ENCODE data around the gene ELMO1. TPM values are rescaled to one million over a fixed set of nuclear protein-coding genes. Genes with fewer than 3 reads are reported as not detected.

Gene ELMO1
- total RNA-seq: 508 TPM

DNA sequence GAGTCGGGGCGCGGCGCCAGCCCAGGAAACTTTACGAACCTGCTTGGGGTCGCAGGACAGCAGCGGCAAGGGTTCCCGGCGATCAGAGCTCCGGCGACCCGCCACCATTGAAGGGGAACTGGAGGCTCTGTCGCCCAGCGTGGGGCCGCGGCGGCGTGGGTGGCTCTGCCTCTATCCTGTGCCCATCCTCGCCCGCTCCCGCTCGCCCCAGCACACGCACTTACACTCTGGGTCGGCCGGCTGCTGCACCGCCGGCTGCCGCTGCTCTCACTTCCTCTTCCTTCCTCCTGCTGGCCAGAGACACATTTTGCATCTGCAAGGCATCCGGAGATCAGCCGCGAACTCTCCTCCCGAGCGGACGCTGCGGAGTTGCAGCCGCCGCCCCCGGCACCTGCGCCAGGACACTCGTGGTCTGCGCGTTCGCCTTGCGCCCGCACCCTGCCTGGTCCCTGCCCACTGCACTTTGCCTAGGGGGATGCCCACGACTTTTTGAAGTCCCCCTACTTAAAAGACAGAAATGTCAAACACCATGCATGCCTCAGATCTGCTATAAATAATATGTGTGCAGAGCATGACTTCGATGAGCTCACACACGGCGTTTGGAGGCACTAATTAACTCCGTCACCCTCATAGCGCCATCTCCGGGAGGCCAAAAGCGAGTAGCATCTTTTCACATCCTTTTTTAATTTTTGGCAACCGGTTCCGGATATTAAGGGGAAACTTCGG, at the start of gene ELMO1:
TSS of gene ELMO1 (minus strand) at position 229 of the 726 bp plus-strand sequence. CDS start 106,174 bp downstream, outside the sequence.
- DNase-seq (ENCODE audit: low read depth in 2 of 3, low spot score in 2 of 3): peak; percentile 65 to 93 (median 87)

DNA sequence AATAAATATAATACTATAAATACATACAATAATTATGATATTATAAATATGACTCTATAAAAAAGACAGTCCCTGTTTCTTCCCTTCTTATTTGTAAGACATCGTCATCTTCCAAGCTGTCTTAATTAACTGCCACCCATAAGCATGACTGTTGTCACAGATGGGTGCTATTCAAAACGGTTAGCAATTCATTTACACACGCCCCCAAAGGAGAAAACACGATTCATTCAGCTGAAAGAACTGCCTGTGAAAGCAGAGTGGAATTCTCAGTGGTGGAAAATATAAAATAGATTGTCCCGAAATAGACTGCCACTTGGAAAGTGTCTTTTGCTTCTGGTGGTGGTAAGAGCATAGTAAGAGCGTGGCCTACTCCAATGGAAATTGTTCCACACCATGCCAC, 48.9 kb upstream of the ELMO1 start:
- DNase-seq (ENCODE audit: low read depth in 2 of 3, low spot score in 2 of 3): no peak

DNA sequence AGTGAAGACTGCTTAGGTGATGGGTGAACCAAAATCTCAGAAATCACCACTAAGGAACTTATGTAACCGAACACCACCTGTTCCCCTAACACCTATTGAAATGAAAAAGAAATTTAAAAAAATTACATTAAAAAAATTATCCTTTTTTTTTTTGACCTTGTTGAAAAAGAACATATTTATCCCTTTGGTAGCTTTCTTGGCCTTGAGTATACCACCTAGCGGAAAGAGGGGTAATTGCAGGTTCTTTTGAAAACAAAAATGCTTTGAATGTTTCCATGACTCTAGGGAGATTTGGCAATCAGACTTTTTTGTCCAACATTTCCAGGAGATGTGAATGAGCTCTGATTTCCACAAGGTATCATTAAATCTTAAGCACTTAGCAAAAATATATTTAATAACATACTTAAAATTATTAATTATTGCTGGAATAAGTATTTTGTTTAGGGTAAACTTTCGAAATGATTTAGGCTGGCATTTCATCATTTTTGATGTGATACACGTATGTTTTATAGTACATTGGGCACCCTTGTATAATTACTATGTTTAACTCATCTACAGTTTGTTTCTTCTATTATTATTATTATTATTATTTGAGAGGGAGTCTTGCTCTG, 47.0 kb upstream of the ELMO1 start:
- DNase-seq (ENCODE audit: low read depth in 2 of 3, low spot score in 2 of 3): peak in 2 of 3 donors; percentile 33 to 69

GRCh38 chr7:37494926-37495325, 46.3 kb upstream of the ELMO1 start:
- peak in 1 of 3 donors; percentile 18 for DNase-seq (ENCODE audit: low read depth in 2 of 3, low spot score in 2 of 3)

GRCh38 chr7:37493810-37494209, 45.1 kb upstream of the ELMO1 start:
- no peak for DNase-seq (ENCODE audit: low read depth in 2 of 3, low spot score in 2 of 3)

GRCh38 chr7:37493123-37493522, 44.5 kb upstream of the ELMO1 start:
- no peak for DNase-seq (ENCODE audit: low read depth in 2 of 3, low spot score in 2 of 3)

- no peak for DNase-seq (ENCODE audit: low read depth in 2 of 3, low spot score in 2 of 3)
Measured at GRCh38 chr7:37491919-37492694, 43.4 kb upstream of the ELMO1 start.

DNA sequence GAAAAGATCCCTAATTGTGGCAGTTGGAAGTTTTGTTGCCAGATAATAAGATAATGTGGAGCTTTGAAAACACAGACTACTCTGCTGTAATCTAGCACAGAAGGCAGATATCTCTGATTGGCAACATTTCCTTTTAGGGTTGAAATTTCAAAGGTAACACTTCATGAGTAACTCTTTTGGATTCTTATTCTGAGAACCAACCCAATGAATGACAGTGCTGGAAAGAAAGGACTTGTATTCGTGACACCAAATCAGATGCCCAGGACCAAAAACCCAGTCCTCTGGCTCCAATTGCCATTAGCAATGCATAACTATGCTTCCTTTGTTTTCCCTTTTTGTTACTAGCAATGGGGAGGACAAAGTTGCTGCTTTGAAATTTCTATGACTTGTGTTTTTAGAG, 41.0 kb upstream of the ELMO1 start:
- DNase-seq (ENCODE audit: low read depth in 2 of 3, low spot score in 2 of 3): no peak

GRCh38 chr7:37488163-37488764, 39.6 kb upstream of the ELMO1 start:
- DNase-seq (ENCODE audit: low read depth in 2 of 3, low spot score in 2 of 3): no peak

DNA sequence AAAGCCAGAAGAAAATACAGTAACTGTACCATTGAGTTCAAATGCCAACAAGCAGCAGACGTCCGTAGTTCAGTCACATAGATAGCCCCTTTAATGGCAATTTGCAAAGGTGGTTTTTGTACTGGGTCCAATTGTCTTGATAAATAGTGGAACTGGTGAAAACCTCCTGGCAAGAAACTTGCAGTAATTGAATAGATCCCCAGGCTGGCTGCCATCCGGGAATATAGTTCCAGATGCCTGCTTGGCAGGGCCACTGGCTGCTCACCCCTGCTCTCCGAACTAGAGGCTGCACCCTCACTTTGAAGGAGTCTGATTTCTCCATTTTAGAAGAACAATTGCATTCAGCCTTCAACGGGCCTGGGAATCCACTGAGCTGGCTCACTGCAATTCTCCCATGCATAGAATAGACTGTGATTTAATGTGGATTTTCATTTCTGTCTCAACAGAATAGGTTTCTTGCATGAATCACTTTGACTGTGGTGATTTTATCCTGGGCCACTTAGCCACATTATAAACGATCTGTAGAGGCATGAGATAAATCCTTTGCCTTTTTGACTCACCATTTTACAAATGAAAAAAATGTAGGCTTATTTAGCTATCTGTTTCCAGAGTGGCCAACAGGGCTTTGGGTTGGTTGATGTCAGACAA, 35.9 kb upstream of the ELMO1 start:
- DNase-seq (ENCODE audit: low read depth in 2 of 3, low spot score in 2 of 3): no peak

DNA sequence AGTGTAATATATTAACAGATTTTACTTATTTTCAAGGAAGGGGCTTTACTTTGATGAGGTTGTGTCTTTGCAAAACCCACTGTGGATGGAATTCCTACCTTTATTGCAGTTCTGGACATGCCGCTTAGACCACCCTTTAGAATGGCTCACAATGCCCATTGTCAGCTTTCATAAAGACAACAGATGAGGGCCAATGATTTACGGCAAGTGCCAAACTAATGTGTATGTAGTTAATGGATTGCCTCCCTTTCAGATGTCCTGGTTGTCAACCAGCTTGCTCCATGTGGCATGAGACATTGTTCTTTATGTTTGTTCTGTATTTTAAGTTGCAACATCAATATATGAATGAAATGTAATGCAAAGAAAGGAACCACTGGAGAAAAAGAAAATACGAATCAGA, 35.0 kb upstream of the ELMO1 start:
- DNase-seq (ENCODE audit: low read depth in 2 of 3, low spot score in 2 of 3): no peak

DNA sequence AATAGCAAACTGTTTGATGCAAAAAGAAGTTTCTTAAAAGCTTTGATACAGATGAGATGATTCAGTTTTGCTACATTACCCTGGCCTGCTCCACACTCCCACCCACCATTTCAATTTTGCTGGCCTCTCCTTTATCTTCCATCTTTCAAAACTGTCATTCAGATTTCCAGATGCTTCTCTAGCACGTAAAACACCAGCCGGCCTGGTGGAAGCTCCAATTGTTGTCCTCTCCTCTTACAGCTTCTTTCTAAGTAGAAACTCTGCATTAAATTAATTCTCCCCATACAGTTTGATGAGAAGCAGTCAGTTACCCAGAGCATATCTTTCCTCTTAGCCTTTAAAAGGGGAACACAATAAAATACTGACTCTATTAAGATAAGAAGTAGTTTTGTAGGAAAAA, 34.3 kb upstream of the ELMO1 start:
- no peak for DNase-seq (ENCODE audit: low read depth in 2 of 3, low spot score in 2 of 3)

GRCh38 chr7:37482505-37482904, 33.8 kb upstream of the ELMO1 start:
- DNase-seq (ENCODE audit: low read depth in 2 of 3, low spot score in 2 of 3): no peak

DNA sequence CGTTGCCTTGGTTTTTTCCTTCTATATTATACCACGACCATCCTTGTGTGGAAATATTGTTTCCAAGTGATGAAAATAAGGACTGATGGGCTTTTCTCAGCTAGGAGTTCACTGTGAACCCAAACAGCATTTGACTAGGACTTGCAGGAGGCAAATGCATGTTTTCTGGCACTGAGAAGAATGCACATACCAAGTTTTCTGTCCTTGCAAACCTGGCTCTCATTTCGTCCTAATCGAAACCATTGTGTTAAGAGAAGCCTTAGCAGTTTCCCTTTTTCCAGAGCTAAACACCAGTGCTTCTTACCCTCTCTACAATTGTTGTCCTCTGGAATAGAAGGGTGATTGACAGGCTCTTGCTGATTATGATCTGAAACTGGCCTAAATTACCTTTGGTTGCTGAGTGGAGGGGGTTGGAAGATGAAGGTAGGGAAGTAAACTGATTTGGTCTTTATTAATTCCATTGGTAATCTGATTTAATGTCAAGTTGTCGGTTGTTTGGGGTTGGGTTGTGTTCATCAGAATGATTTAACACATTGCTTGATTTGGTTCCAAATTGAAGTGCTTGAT, 33.1 kb upstream of the ELMO1 start:
- no peak for DNase-seq (ENCODE audit: low read depth in 2 of 3, low spot score in 2 of 3)

GRCh38 chr7:37481154-37481553, 32.5 kb upstream of the ELMO1 start:
- no peak for DNase-seq (ENCODE audit: low read depth in 2 of 3, low spot score in 2 of 3)

GRCh38 chr7:37480041-37481031, 31.7 kb upstream of the ELMO1 start:
- peak in 2 of 3 donors; percentile 30 to 51 for DNase-seq (ENCODE audit: low read depth in 2 of 3, low spot score in 2 of 3)

DNA sequence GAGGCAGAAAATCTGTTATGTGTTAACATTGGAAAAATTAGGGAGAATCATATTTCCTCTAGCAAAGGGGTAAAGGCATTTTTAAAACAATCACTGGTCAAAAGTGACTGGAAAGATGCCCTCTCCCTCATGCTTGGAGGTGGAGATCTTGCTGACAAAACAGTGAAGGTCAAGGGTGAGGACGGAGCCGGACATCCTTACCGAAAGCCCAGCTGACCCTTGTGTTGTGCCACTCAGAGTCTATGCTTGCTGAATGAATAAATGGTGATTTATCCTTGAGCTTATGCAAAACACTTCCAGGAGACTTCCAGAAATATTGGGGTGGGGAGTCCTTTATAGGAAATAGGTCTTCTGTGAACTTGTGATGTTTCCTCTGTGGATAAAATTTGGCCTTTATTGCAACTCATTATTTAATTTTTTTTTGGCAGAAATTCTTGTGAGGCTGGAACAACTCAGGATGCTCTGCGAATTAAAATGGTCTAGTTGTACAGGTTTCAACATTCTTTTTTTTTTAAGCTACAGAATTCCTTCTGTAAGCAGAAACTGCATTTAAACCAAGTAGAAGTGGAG, 28.3 kb upstream of the ELMO1 start:
- no peak for DNase-seq (ENCODE audit: low read depth in 2 of 3, low spot score in 2 of 3)

GRCh38 chr7:37476428-37476827, 27.8 kb upstream of the ELMO1 start:
- no peak for DNase-seq (ENCODE audit: low read depth in 2 of 3, low spot score in 2 of 3)

GRCh38 chr7:37475646-37476045, 27.0 kb upstream of the ELMO1 start:
- DNase-seq (ENCODE audit: low read depth in 2 of 3, low spot score in 2 of 3): no peak
